Measurements from ENCODE around the gene CNTNAP2. TPM values are rescaled to one million over a fixed set of nuclear protein-coding genes. Genes with fewer than 3 reads are reported as not detected.
"Not testable (repeated sequence)": the region's sequence is repeated elsewhere in the genome, so short reads cannot be mapped to it uniquely, and the experiment has no call there.

The CNTNAP2 gene
- total and polyA plus RNA-seq, 9 donors: 0.24 to 7.0 (median 1.5) TPM

- no peaks in the 10 kb centered on the region for H3K4me1 ChIP-seq (ENCODE audit: insufficient read depth)
- H3K9me3 ChIP-seq: no peaks in the 10 kb centered on the region
- no peaks in the 10 kb centered on the region for H3K36me3 ChIP-seq
- no peak for DNase-seq
- no peak overlapping the region for H3K27ac ChIP-seq
- TF ChIP-seq POLR2A (IDR thresholded peaks at IDR 0.05) (no peak), EP300 (IDR thresholded peaks at IDR 0.05) (no peak), CTCF (IDR thresholded peaks at IDR 0.05) (no peak)
- intact Hi-C loops (cut with DNase I): no loop called here
- H3K27me3 ChIP-seq: no peaks in the 10 kb centered on the region
- no peak overlapping the region for H3K4me3 ChIP-seq
These were observed 2341.7 kb downstream of the CNTNAP2 start for GRCh38 chr7:148458263-148458662.

- Histone ChIP-seq H3K4me3 (no peak overlapping the region), H3K27me3 (no peaks in the 10 kb centered on the region), H3K27ac (no peak overlapping the region), H3K36me3 (no peaks in the 10 kb centered on the region), H3K9me3 (no peaks in the 10 kb centered on the region), H3K4me1 (ENCODE audit: insufficient read depth) (no peaks in the 10 kb centered on the region)
- intact Hi-C loops (cut with DNase I): no loop called here
- no peak for TF ChIP-seq CTCF (IDR thresholded peaks at IDR 0.05)
- TF ChIP-seq EP300 (IDR thresholded peaks at IDR 0.05): no peak
- no peak for TF ChIP-seq POLR2A (IDR thresholded peaks at IDR 0.05)
- 66 to 81% (median 76%) methylated on average over 4 of the region's 4 CpGs for WGBS, 3 donors
- no peak for DNase-seq
These were observed 2345.0 kb downstream of the CNTNAP2 start for GRCh38 chr7:148461392-148462179.

GRCh38 chr7:148462774-148463173 lies 2346.2 kb downstream of the CNTNAP2 start:
- H3K36me3 ChIP-seq; H3K27me3 ChIP-seq; H3K4me3 ChIP-seq; H3K27ac ChIP-seq; H3K4me1 ChIP-seq (ENCODE audit: insufficient read depth); H3K9me3 ChIP-seq; intact Hi-C loops (cut with DNase I); DNase-seq: not testable (repeated sequence)
- WGBS, 3 donors: 92 to 96% (median 95%) methylated on average over 9 of the region's 9 CpGs

GRCh38 chr7:148463210-148463609 lies 2346.6 kb downstream of the CNTNAP2 start:
- no peaks in the 10 kb centered on the region for H3K9me3 ChIP-seq
- TF ChIP-seq EP300 (IDR thresholded peaks at IDR 0.05) (no peak), CTCF (IDR thresholded peaks at IDR 0.05) (no peak), POLR2A (IDR thresholded peaks at IDR 0.05) (no peak)
- WGBS, 3 donors: 92 to 95% (median 93%) methylated on average over 4 of the region's 4 CpGs
- H3K36me3 ChIP-seq: no peaks in the 10 kb centered on the region
- H3K4me3 ChIP-seq: no peak overlapping the region
- H3K27me3 ChIP-seq: no peaks in the 10 kb centered on the region
- H3K27ac ChIP-seq: no peak overlapping the region
- intact Hi-C loops (cut with DNase I): no loop called here
- H3K4me1 ChIP-seq (ENCODE audit: insufficient read depth): no peaks in the 10 kb centered on the region
- no peak for DNase-seq

DNA sequence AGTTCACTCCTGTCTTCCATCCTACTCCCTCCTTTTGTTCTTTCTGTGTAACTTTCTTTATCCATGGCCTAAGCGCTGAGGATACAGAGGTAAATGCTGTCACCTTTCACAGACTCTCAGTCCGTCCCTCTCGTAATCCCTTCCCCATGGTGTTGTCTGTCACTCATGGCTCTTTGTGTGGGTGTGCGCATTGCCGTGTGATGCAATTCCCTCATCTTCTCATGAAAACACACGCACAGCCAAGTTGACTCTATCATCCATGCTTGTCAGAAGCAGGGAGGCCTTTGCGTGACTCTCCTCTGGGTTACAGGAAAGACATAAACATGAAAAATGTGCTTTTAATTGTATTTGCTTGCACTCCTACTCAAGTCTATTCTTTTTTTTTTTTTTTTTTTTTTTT lies 2348.3 kb downstream of the CNTNAP2 start:
- intact Hi-C loops (cut with DNase I): no loop called here
- Histone ChIP-seq H3K27ac (no peak overlapping the region), H3K4me3 (no peak overlapping the region), H3K27me3 (no peaks in the 10 kb centered on the region), H3K36me3 (no peaks in the 10 kb centered on the region), H3K9me3 (no peaks in the 10 kb centered on the region), H3K4me1 (ENCODE audit: insufficient read depth) (no peaks in the 10 kb centered on the region)
- DNase-seq: no peak
- TF ChIP-seq CTCF (IDR thresholded peaks at IDR 0.05): no peak
- no peak for TF ChIP-seq EP300 (IDR thresholded peaks at IDR 0.05)
- no peak for TF ChIP-seq POLR2A (IDR thresholded peaks at IDR 0.05)
- WGBS, 3 donors: 82 to 90% (median 88%) methylated on average over 7 of the region's 7 CpGs

DNA sequence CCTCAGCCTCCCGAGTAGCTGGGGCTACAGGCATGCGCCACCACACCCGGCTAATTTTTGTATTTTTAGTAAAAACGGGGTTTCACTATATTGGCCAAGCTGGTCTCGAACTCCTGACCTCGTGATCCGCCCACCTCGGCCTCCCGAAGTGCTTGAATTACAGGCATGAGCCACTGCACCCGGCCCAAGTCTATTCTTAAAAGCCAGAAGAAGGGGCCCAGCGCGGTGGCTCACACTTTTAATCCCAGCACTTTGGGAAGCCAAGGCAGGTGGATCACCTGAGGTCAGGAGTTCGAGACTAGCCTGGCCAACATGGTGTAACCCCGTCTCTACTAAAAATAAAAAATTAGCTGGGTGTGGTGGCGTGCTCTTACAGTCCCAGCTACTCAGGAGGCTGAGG lies 2348.8 kb downstream of the CNTNAP2 start:
- H3K27ac ChIP-seq; H3K9me3 ChIP-seq; intact Hi-C loops (cut with DNase I); H3K36me3 ChIP-seq; DNase-seq; H3K4me1 ChIP-seq (ENCODE audit: insufficient read depth); H3K27me3 ChIP-seq; H3K4me3 ChIP-seq: not testable (repeated sequence)
- WGBS, 3 donors: 93% methylated on average over 15 of the region's 15 CpGs
